Pancreas (tissue), 10 donors: Measurements from ENCODE around the gene PAX7. TPM values are rescaled to one million over a fixed set of nuclear protein-coding genes. Genes with fewer than 3 reads are reported as not detected.

Source experiments
- ATAC-seq, 4 donors: fragments of 200-7000 bp; cut with Tn5 transposase; one replicate each; pipeline versions ENCODE4 v1.8.0 to v1.9.1; 2020; ENCODE audit warnings: mild to moderate bottlenecking in 4 of 4, moderate library complexity in 4 of 4
- DNase-seq, 6 donors: peaks; one replicate each; pipeline ENCODE4 v3.0.0-alpha.2; 2020
- FAIRE-seq: peaks from 2 replicates; lab custom pipeline; 2012; peaks lifted over from hg19 to GRCh38; lab: Jason Lieb, UNC
- H3K27ac ChIP-seq, 4 donors: fragments of 200-600 bp; sonication (generic); 1 replicate in 3 of 4; 2 replicates in 1 of 4; pipeline versions ENCODE4 v1.5.0 to v1.8.0; 2020
- H3K27me3 ChIP-seq, 4 donors: fragments of 200-600 bp; one replicate each; pipeline ENCODE4 v1.8.0; 2021
- H3K36me3 ChIP-seq, 3 donors: fragments of 200-600 bp; sonication (generic) in 1 of 3; one replicate each; pipeline versions ENCODE4 v1.5.0 to v1.8.0; 2020 to 2021
- H3K4me1 ChIP-seq, 3 donors: fragments of 200-600 bp; one replicate each; pipeline ENCODE4 v1.8.0; 2021
- H3K4me3 ChIP-seq, 4 donors: fragments of 200-600 bp; sonication (generic) in 2 of 4; one replicate each; pipeline versions ENCODE4 v1.5.0 to v1.8.0; 2020 to 2021
- H3K9me3 ChIP-seq, 4 donors: fragments of 200-600 bp; one replicate each; pipeline ENCODE4 v1.8.0; 2021
- WGBS, 2 donors: extraction: QIAGEN DNeasy Blood & Tissue Kit; methylation state at CpG; one replicate each; pipeline ENCODE4 v1.1.7; 2013; 5-methylcytosine and 5-hydroxymethylcytosine counted together
- intact Hi-C, 3 donors: fragments of 100-400 bp; cut with DNase I; formaldehyde crosslinking; loops; one replicate each; pipeline versions ENCODE4 v1.11.1 to v1.14.2; 2022
- polyA plus RNA-seq, 2 donors: library from polyadenylated mRNA; stranded (reverse); fragments of 200-250 nt; gene quantifications; one replicate each; pipeline ENCODE4 v1.2.3, GENCODE V29; 2013
- total RNA-seq, 6 donors: library from RNA; stranded (reverse); fragmentation: NEBNext Ultra II Directional in 4 of 6; extraction: Animal tissue kit (Norgen Biotek cat#: 25700) in 4 of 6; gene quantifications; one replicate each; pipeline versions ENCODE4 v1.2.1 to v1.2.4, GENCODE V29; 2021 to 2023
- TF ChIP-seq, protein P1 (sequence below), 4 donors: fragments of 200-600 bp; sonication (generic) in 3 of 4; IDR thresholded peaks; one replicate each; pipeline versions ENCODE4 v1.5.0 to v1.8.0; 2021; ENCODE audit warnings: antibody characterized with exemption in 4 of 4
- donor health status: healthy with polysubstance abuse.
- donor health status: DM: no; HTN: no; CAD: no; lungs with moderate emphysema.
- donor health status: DM: no; HTN: no; CAD: no.
- donor health status: control.
- donor health status: control.
- donor health status: Bipolar disorder and iron deficiency.
- donor health status: DM: yes; HTN: yes; CAD: no.
- donor health status: DM: no; HTN: no; CAD: no.
- donor health status: DM: no; HTN: no; CAD: no.
- donor health status: DM: yes; HTN: yes; CAD: no.

The PAX7 gene
- total and polyA plus RNA-seq, 8 donors = not detected

DNA sequence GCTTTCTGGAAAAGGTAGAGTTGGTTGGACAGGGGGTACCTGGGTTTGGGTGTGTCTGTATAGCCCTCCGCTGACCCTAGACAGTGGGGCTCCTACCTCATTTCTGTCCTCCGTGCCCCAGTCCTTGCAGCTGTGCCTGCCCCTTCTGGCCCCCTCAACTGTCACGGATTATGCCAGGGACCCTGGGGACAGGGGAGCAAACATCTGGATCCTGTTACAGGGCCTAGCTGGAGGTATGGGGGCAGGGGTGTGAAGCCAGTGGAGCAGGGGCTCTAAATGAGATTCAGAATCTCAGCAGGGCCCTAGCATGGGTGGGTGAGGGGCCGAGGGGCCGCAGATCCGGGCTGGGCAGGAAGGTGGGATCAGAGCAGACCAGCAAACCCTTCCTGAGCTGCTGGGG, 147.8 kb downstream of the PAX7 start:
- TF ChIP-seq, protein P1, sequence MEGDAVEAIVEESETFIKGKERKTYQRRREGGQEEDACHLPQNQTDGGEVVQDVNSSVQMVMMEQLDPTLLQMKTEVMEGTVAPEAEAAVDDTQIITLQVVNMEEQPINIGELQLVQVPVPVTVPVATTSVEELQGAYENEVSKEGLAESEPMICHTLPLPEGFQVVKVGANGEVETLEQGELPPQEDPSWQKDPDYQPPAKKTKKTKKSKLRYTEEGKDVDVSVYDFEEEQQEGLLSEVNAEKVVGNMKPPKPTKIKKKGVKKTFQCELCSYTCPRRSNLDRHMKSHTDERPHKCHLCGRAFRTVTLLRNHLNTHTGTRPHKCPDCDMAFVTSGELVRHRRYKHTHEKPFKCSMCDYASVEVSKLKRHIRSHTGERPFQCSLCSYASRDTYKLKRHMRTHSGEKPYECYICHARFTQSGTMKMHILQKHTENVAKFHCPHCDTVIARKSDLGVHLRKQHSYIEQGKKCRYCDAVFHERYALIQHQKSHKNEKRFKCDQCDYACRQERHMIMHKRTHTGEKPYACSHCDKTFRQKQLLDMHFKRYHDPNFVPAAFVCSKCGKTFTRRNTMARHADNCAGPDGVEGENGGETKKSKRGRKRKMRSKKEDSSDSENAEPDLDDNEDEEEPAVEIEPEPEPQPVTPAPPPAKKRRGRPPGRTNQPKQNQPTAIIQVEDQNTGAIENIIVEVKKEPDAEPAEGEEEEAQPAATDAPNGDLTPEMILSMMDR (IDR thresholded peaks at IDR 0.05) = no peak
- Histone ChIP-seq H3K27me3 (peaks cover 0 to 2% (median 0%) of the 10 kb centered on the region in 4 donors), H3K27ac (no peak overlapping the region), H3K9me3 (no peaks in the 10 kb centered on the region), H3K36me3 (no peaks in the 10 kb centered on the region), H3K4me1 (no peaks in the 10 kb centered on the region), H3K4me3 (no peak overlapping the region)
- DNase-seq (no peak), ATAC-seq (no peak), FAIRE-seq (no peak)
- intact Hi-C loops = no loop called here
- 35 to 42% methylated on average over 6 of the region's 6 CpGs for WGBS, 2 donors

DNA sequence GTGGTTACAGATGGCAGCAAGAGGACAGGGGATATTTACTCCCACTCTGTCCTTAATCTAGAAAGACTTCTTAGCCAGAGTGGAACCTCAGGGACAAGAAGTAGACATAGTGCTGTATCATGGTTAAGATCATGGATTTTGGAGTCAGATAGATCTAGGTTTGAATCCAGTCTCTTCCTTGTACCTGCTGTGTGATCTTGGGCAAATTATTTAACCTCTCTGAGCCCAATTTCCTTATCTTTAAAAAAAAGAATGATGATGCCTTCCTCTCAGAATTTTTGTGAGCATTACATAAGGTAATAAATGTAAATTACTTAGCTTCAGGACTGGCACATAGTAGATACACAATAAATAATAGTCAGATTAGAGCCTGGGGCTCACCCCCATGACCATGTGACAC, 150.4 kb downstream of the PAX7 start:
- Histone ChIP-seq H3K9me3 (no peaks in the 10 kb centered on the region), H3K27ac (no peak overlapping the region), H3K4me3 (no peak overlapping the region), H3K36me3 (no peaks in the 10 kb centered on the region), H3K27me3 (peaks cover 0 to 10% (median 2%) of the 10 kb centered on the region in 4 donors), H3K4me1 (no peaks in the 10 kb centered on the region)
- TF ChIP-seq, protein P1 (IDR thresholded peaks at IDR 0.05) = no peak
- DNase-seq (no peak), FAIRE-seq (no peak), ATAC-seq (no peak)
- intact Hi-C loops = no loop called here

GRCh38 chr1:18783705-18784481, 153.2 kb downstream of the PAX7 start:
- TF ChIP-seq, protein P1 (IDR thresholded peaks at IDR 0.05) = no peak
- no peak for DNase-seq
- intact Hi-C loops = no loop called here
- H3K36me3 ChIP-seq = no peaks in the 10 kb centered on the region
- H3K4me1 ChIP-seq = no peaks in the 10 kb centered on the region
- no peak for FAIRE-seq
- H3K9me3 ChIP-seq = no peaks in the 10 kb centered on the region
- 31 to 72% methylated on average over 28 of the region's 28 CpGs for WGBS, 2 donors
- ATAC-seq = no peak
- H3K4me3 ChIP-seq = no peak overlapping the region
- H3K27me3 ChIP-seq = peaks cover 0 to 10% (median 2%) of the 10 kb centered on the region in 4 donors
- H3K27ac ChIP-seq = no peak overlapping the region

GRCh38 chr1:18784482-18784831, 153.8 kb downstream of the PAX7 start:
- Histone ChIP-seq H3K36me3 (no peaks in the 10 kb centered on the region), H3K4me3 (no peak overlapping the region), H3K27ac (no peak overlapping the region), H3K9me3 (no peaks in the 10 kb centered on the region), H3K27me3 (peaks cover 0 to 10% (median 2%) of the 10 kb centered on the region in 4 donors), H3K4me1 (no peaks in the 10 kb centered on the region)
- DNase-seq (no peak), ATAC-seq (no peak), FAIRE-seq (no peak)
- 43 to 67% methylated on average over 15 of the region's 15 CpGs for WGBS, 2 donors
- intact Hi-C loops = no loop called here
- TF ChIP-seq, protein P1 (IDR thresholded peaks at IDR 0.05) = no peak

GRCh38 chr1:18786149-18786548, 155.5 kb downstream of the PAX7 start:
- no peak for FAIRE-seq
- TF ChIP-seq, protein P1 (IDR thresholded peaks at IDR 0.05) = no peak
- Histone ChIP-seq H3K36me3 (no peaks in the 10 kb centered on the region), H3K27ac (no peak overlapping the region), H3K4me1 (no peaks in the 10 kb centered on the region), H3K9me3 (no peaks in the 10 kb centered on the region), H3K4me3 (no peak overlapping the region), H3K27me3 (peaks cover 0 to 10% (median 2%) of the 10 kb centered on the region in 4 donors)
- WGBS, 2 donors = 78 to 83% methylated on average over 3 of the region's 3 CpGs
- DNase-seq = no peak
- no peak for ATAC-seq
- intact Hi-C loops = no loop called here
